HFFc6 (cell line): ENCODE measurements around the gene REEP6. TPM values are rescaled to one million over a fixed set of nuclear protein-coding genes. Genes with fewer than 3 reads are reported as not detected.

Experiments
- DNase-seq: peaks from one replicate; pipeline ENCODE4 v3.0.0-alpha.2; 2018
- H3K27ac Mint-ChIP-seq: 2 replicates; pipeline ENCODE4 v1.8.0; 2020; ENCODE audit warnings: mild to moderate bottlenecking, mixed read lengths
- H3K27me3 Mint-ChIP-seq: 2 replicates; pipeline ENCODE4 v1.8.0; 2021; ENCODE audit warnings: mild to moderate bottlenecking, moderate library complexity, mixed read lengths; ENCODE audit not compliant: insufficient read depth
- H3K36me3 Mint-ChIP-seq: 2 replicates; pipeline ENCODE4 v1.8.0; 2021; ENCODE audit warnings: low read depth, mixed read lengths
- H3K4me1 Mint-ChIP-seq: 2 replicates; pipeline ENCODE4 v1.8.0; 2020; ENCODE audit warnings: low read depth, mixed read lengths
- H3K4me3 Mint-ChIP-seq: 2 replicates; pipeline ENCODE4 v1.8.0; 2020; ENCODE audit warnings: mild to moderate bottlenecking, moderate library complexity, mixed read lengths
- H3K9me3 Mint-ChIP-seq: 2 replicates; pipeline ENCODE4 v1.8.0; 2020; ENCODE audit warnings: mild to moderate bottlenecking, mixed read lengths
- CTCF ChIP-seq: fragments of 200-600 bp; sonication (generic); IDR thresholded peaks from 2 replicates; pipeline ENCODE4 v1.5.0; 2021; ENCODE audit warnings: antibody characterized with exemption, mild to moderate bottlenecking
- total RNA-seq, 6 experiments: library from RNA; stranded (reverse); fragmentation: NEBNext Ultra II Directional; extraction: Animal tissue kit (Norgen Biotek cat#: 25700); gene quantifications; 2 replicates in 1 of 6; 3 replicates in 5 of 6; pipeline ENCODE4 v1.2.3, GENCODE V29; 2021

Gene REEP6
- total RNA-seq, 6 experiments from 2014 or later, result 1.7 to 4.6 (median 2.1) TPM

GRCh38 chr19:1469255-1470054 is 21.5 kb upstream of the REEP6 start:
- Mint-ChIP-seq H3K36me3 (no peaks in the 10 kb centered on the region), H3K27me3 (peaks cover 8% of the 10 kb centered on the region), H3K9me3 (no peaks in the 10 kb centered on the region), H3K4me3 (peak overlapping the region; percentile 83; the same call in 1 of the 2 replicates), H3K27ac (no peak overlapping the region; the same call in 1 of the 2 replicates), H3K4me1 (no peaks in the 10 kb centered on the region)
- no peak for DNase-seq
- no peak for TF ChIP-seq CTCF

GRCh38 chr19:1470055-1470304 is 21.0 kb upstream of the REEP6 start:
- peak overlapping the region; percentile 51; the same call in 1 of the 2 replicates for H3K27ac Mint-ChIP-seq
- peaks cover 8% of the 10 kb centered on the region for H3K27me3 Mint-ChIP-seq
- H3K4me3 Mint-ChIP-seq, result peak overlapping the region; percentile 83
- no peaks in the 10 kb centered on the region for H3K36me3 Mint-ChIP-seq
- no peak for DNase-seq
- H3K9me3 Mint-ChIP-seq, result no peaks in the 10 kb centered on the region
- no peak for TF ChIP-seq CTCF
- H3K4me1 Mint-ChIP-seq, result no peaks in the 10 kb centered on the region

- Mint-ChIP-seq H3K9me3 (no peaks in the 10 kb centered on the region), H3K27ac (peak overlapping the region; percentile 51; the same call in 1 of the 2 replicates), H3K4me1 (no peaks in the 10 kb centered on the region), H3K36me3 (no peaks in the 10 kb centered on the region), H3K27me3 (peaks cover 8% of the 10 kb centered on the region), H3K4me3 (peak overlapping the region; percentile 83)
- no peak for TF ChIP-seq CTCF
- DNase-seq, result no peak
Measured at GRCh38 chr19:1470305-1471009, 20.5 kb upstream of the REEP6 start.

GRCh38 chr19:1471010-1471514 is 19.9 kb upstream of the REEP6 start:
- Mint-ChIP-seq H3K36me3 (no peaks in the 10 kb centered on the region), H3K4me1 (no peaks in the 10 kb centered on the region), H3K4me3 (peak overlapping the region; percentile 55), H3K27ac (no peak overlapping the region), H3K27me3 (peaks cover 8% of the 10 kb centered on the region), H3K9me3 (no peaks in the 10 kb centered on the region)
- TF ChIP-seq CTCF, result peak; percentile 54; the same call in 1 of the 2 replicates
- no peak for DNase-seq

GRCh38 chr19:1471515-1472160 is 19.3 kb upstream of the REEP6 start:
- Mint-ChIP-seq H3K4me1 (no peaks in the 10 kb centered on the region), H3K36me3 (no peaks in the 10 kb centered on the region), H3K4me3 (peak overlapping the region; percentile 55), H3K9me3 (no peaks in the 10 kb centered on the region), H3K27me3 (peaks cover 8% of the 10 kb centered on the region), H3K27ac (no peak overlapping the region)
- peak; percentile 31 for DNase-seq
- no peak; the same call in 1 of the 2 replicates for TF ChIP-seq CTCF
